ENCODE data around the gene RAVER1. TPM values are rescaled to one million over a fixed set of nuclear protein-coding genes. Genes with fewer than 3 reads are reported as not detected.

Gene RAVER1
- total and polyA plus RNA-seq, 9 of the 15 experiments (the other 6 are each of a cell fraction or from before 2014, with no cell fraction given), result 0.06 to 113 (median 7.0) TPM

GRCh38 chr19:10332965-10333757, at the start of gene RAVER1 (continued):
- TF ChIP-seq ZNF609 (CRISPR knock-in tag; IDR thresholded peaks at IDR 0.05; ENCODE audit: borderline replicate concordance), result peak; percentile 22; the same call in 1 of the 2 replicates
- TF ChIP-seq FOXM1 (IDR thresholded peaks at IDR 0.05; ENCODE audit: low read depth), result peak; percentile 22; the same call in 1 of the 2 replicates
- TF ChIP-seq FOXM1 (CRISPR knock-in tag; IDR thresholded peaks at IDR 0.05; ENCODE audit: low read depth), result 0 out of 2 replicates have a peak, but pooled peaks have one; percentile 28
- TF ChIP-seq POLR2AphosphoS5 (IDR thresholded peaks at IDR 0.05; ENCODE audit: control insufficient read depth, insufficient read depth, low read depth, low read length), result peak; percentile 94
- no peak for TF ChIP-seq ZNF77 (CRISPR knock-in tag; IDR thresholded peaks at IDR 0.05)
- TF ChIP-seq NELFE (IDR thresholded peaks at IDR 0.05; ENCODE audit: insufficient read depth, insufficient read length), result no peak
- TF ChIP-seq TEAD2 (tag; IDR thresholded peaks at IDR 0.05), result no peak
- no peak for TF ChIP-seq POLR3G (IDR thresholded peaks at IDR 0.05; ENCODE audit: extremely low read depth, insufficient read length, insufficient replicate concordance)
- TF ChIP-seq MIER1 (IDR thresholded peaks at IDR 0.05; ENCODE audit: low read depth), result peak; percentile 61; the same call in 1 of the 2 replicates
- no peak for TF ChIP-seq TAF15 (IDR thresholded peaks at IDR 0.05; ENCODE audit: low read depth, low read length)
- no peak for TF ChIP-seq MLX (CRISPR knock-in tag; conservative IDR thresholded peaks at IDR 0.05)
- TF ChIP-seq RBM15 (IDR thresholded peaks at IDR 0.05; ENCODE audit: insufficient read depth, low read length), result no peak
- TF ChIP-seq HNRNPH1 (optimal IDR thresholded peaks at IDR 0.05; ENCODE audit: low read depth, low read length), result no peak
- TF ChIP-seq FOXP1 (CRISPR knock-in tag; IDR thresholded peaks at IDR 0.05), result peak; percentile 52; the same call in 1 of the 2 replicates
- TF ChIP-seq ATF7 (IDR thresholded peaks at IDR 0.05), result peak; percentile 99
- TF ChIP-seq ZBTB11 (CRISPR knock-in tag; IDR thresholded peaks at IDR 0.05), result peak in 1 of 3 experiments; percentile 85; a peak in 2 of 6 replicates
- TF ChIP-seq CREB1 (IDR thresholded peaks at IDR 0.05), result peak; percentile 44; the same call in 1 of the 2 replicates
- peak; percentile 65 for TF ChIP-seq CREB1 (CRISPR knock-in tag; IDR thresholded peaks at IDR 0.05)

All from K562 (cell line).